ENCODE measurements around the gene SYNJ2.

Gene SYNJ2

DNA sequence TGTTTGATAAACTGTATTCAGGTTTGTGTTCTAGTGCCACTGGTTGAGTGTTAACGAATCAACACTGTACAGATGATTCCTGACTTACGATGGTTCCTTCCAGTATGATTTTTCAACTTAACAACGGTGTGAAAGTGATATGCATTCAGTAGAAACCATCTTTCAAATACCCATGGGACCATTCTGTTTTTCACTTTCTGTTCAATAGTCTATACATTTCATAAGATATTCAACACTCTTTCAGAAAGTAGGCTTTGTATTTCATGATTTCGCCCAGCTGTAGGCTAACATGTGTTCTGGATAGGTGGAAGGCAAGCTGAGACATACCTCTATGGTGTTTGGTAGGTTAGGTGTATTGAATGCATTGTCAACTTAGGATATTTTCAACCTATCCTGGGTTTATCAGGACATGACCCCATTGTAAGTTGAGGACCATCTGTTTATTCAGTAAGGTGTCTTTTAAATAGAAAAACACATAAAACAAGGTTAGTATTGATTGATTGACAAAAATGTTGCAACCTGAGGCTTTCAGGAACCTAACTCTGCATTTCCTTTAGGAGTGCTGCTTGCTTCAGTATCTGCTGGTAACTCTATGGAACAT, 32.3 kb downstream of the SYNJ2 start:
- no peak for DNase-seq

DNA sequence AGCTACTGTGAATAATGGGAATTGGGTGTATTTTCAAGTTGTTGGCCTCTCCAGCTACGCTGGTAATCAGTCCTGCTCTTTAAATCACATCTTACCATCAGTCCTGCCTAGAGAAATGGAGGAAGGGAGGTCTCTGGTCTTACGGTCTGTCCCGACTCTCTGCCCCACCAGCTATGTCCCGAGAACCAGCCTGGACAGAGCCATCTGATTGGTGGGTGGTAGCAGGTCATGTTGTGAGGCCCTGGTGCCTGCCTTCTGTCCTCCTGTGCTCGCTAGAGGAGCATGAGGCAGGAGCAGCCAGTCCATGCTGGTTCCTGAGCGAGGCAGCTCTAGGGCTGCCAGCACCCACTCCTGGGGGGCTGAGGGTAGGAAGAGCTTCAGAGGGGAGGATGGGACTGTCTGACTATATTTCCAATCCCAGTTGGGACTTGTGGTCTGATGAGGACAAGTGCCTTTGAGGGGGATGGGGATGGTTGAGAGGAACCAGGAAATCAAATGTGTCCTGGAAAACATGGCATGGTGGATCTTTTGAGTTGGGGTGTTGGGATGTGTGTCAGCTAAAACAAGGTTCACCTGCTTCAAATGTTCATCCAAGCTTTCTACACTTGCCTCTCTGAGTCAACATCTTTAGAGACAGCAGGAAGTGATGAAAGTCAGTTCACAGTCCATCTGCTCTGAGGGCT, 33.0 kb downstream of the SYNJ2 start:
- no peak for DNase-seq

DNA sequence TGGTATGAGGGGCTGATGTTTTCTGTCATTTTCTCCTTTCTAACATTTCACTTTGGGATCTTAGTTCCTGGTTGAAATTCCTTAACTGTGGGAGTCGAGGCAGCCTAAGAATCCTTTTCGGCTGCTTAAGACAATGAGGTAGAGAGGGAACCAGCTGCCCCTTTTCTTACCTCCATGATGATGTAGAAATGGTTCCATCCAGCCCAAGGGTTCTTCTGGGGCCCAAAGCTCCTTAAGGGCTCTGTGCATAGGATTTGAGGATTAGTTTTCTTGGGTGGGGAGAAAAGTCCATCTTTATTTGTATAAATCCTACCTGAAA, 33.5 kb downstream of the SYNJ2 start:
- no peak for DNase-seq

DNA sequence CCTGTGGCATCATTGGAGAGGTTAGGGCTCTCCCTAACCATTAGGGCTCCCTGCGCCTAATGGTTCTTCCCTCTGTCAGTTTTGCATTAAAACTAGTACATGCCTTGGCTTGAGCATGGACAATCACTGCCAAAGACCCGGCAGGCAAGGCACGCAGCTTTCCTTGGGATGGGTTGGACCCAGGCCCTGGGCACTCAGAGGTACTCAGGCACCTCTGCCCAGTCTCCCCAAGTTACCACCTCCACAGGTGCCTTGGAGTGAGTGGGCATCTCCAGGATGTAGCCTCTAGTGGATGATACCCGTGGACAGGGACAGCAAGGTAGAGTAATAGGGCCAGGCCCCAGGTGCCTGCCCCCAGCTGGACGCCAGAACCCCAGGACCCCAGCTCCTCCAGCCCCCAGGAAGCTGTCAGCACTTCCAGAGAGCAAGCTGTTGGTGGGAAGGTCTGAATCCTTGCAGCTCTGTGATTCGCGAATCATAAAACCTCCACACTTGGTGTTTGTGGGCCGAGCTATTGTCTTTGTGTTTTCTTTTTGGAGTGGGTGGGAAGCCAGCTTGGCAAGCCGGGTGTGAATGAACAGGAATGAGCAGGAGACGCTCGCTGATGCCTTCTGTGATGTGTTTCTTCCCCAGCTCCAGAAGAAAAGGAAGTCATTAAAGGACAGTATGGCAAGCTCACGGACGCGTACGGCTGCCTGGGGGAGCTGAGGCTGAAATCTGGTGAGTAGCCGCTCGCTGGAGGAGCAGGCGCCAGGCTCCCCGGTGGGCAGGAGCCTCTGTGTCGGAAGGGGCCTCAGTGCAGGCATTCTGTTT, 35.1 kb downstream of the SYNJ2 start:
- DNase-seq = no peak

DNA sequence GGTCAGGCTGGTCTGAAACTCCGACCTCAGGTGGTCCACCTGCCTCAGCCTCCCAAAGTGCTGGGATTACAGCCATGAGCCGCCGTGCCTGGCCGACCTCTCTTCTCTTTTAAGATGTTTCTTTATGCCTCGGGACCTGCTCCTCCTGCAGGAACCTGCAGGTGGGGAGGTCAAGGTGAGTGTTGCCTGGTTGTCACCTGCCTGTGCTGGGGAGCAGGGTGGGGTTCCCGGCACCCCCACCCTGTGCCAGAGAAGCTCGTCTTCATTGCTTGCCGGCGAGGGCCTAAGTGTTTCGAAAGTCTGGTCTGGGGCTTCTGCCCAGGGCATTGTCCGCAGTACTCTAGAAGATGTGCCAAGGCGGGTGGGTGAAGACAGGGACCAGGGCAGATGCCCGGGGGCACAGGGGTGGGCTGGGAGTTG, 36.0 kb downstream of the SYNJ2 start:
- DNase-seq = no peak

DNA sequence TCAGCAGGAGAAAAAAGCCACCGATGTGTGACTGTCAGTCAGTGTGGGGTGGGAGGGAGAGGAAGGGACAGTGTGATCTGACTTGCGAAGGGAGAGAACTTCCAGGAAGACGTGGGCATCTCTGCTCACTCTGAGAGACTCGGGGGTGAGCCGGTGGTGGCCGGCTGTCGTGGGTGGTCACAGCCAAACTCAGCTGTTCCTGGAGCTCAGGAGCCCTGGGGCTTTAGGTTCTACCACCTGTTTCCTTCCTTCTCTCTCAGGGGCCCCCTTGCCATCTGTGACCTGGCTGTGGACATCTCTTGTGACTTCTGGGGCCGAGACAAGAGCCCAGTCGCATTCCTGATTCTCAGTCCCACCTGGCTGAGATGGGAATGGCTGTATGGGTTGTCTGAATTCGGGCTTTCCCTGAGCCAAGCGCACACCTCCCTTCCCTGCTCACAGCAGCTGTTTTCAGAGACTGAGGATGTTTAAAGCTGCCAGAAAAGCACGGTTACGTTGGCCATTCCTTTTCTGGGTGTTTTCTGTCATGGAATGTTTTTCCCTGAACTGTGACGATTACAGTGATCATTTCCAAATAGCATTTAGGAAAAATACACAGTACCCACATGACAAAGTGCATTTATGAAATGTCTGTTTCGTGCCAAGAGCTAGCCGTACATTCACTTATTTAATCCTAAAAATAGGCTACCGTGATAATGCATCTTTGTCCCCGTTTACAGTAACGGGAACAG, 36.5 kb downstream of the SYNJ2 start:
- DNase-seq = no peak

DNA sequence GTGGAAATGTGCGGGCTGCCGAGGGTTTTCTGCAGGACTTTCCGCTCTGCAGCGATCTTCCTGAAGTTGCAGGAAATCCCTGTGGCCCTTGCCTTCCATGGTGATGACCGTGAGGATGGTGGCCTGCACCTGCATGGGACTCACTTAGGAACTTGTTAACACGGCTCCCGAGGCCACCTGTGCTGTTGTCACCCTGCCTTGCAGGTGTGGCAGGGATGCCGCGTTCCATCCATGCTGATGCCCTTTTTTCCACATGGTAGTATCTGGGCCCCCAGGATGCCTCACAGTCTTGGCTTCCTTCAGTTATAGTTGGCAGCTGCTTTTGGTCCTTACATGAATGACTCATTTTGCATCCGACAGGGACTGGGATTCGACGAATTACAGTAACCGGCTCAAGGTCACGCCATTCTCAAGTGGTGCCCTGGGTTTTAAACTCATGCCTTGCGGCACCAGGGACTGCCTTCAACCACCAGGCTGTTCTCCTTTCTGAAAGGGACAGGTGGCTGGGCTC, 37.2 kb downstream of the SYNJ2 start:
- DNase-seq = no peak

DNA sequence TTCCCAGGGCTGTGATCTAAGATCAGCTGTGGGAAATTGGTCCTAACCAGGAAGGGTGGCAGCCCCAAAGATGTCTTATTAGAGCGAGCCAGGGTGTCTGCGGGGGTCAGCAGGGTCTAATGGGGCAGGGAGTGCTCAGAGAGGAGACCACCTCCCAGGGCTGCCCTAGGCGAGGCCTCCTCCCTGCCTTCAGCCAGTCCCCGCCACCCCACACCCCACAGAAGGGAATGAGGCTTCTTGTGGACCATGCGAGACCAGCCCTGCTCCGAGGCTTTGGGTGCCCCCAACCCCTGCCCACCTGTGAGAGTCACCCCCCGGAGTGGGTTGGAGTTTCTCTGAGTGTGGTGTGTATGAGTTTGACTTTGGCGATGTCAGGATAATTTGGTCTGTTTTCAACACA, 37.8 kb downstream of the SYNJ2 start:
- DNase-seq = no peak

DNA sequence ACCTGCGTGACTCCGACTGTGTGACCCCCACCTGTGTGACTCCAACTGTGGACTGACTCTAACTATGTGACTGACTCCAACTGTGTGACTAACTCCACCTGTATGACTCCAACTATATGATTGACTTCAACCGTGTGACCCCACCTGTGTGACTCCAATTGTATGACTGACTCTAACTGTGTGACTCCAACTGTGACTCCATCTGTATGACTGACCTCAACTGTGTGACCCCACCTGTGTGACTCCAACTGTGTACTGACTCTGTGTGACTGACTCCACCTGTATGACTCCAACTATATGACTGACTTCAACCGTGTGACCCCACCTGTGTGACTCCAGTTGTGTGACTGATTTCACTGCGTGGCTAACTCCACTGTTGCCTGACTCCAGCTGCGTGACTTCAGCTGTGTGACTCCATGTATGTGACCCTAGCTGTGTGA, 38.6 kb downstream of the SYNJ2 start:
- DNase-seq = no peak

DNA sequence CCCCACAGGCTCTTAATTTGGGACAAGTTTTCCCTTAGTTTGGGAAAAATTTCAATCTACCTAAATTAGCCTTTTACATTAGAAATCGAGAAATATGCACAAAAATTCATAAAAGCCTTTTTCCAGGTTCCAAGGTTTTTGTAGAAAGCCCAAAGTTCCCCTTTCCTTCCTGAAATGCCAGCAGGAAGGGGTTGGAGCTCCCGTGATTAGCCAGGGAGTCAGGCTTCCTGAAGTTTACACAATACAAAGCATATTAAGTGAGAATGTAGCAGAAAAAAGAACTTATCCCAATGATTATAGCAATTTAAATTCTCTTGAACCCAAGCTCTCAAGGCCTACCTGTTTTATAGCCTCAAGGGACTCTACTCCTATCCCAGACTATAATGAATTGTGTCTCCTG, 39.1 kb downstream of the SYNJ2 start:
- no peak for DNase-seq

DNA sequence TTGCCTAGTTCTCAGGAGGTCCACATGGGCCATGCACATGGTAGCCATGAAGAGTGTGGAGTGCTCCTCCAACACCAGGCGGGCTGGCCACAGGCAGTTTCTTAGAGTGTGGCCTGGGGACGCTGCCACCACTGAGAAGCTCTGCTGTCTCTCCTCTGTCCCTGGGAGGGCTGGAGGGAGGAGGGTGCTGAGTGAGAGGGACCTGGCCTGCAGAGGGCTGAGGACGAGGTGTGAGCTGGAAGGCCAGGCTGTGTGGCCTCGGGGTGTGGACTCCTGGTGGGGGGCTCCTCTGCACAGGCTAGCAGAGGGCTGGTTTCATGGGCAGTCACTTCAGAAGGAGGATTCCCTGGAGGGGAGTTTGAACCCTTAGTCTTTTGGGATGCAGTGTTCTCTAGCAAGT, 39.7 kb downstream of the SYNJ2 start:
- DNase-seq = no peak

DNA sequence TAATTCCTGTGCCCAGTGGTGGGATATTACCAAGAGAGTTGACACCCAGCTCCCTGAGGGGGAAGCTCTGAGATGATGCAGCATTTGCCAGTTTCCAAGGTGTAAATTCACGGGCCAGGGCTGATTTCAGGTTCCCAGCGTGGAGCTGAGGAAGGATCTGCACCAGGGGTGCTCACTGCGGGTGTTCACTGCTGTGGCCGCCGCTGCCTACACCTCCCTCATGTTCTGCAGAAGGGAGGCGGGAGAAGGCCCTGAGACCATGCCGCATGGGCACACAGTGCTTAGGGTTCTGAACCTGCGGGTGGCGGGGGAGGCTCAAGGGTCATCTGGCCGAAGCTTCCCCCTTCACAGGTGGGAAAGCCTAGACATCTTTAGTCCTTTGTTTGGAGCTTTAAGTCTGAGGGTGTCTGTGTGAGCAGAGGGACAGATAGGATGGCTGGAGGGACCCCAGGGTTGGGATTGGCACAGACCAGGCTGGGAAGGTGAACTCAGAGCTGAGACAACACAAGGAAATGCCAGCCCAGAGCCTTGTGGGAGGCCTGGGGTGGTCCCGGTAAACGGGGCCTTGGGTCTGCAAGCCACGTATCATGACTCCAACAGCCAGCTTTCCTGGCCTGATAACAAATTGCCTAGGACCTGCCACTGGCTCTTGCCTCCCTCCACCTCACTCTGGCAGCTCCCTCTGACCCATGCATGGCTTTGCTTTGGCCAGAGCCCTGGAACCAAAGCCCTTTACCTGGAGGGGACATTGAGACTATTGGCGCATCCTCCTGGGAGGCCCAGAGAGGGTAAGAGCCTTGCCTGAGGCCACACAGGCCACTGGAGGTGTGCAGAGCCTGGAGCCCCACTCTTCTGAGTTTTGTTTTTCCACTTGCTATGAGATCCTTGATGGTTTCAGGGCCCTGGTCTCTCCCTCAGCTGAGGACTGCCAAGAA, 40.4 kb downstream of the SYNJ2 start:
- DNase-seq = no peak

DNA sequence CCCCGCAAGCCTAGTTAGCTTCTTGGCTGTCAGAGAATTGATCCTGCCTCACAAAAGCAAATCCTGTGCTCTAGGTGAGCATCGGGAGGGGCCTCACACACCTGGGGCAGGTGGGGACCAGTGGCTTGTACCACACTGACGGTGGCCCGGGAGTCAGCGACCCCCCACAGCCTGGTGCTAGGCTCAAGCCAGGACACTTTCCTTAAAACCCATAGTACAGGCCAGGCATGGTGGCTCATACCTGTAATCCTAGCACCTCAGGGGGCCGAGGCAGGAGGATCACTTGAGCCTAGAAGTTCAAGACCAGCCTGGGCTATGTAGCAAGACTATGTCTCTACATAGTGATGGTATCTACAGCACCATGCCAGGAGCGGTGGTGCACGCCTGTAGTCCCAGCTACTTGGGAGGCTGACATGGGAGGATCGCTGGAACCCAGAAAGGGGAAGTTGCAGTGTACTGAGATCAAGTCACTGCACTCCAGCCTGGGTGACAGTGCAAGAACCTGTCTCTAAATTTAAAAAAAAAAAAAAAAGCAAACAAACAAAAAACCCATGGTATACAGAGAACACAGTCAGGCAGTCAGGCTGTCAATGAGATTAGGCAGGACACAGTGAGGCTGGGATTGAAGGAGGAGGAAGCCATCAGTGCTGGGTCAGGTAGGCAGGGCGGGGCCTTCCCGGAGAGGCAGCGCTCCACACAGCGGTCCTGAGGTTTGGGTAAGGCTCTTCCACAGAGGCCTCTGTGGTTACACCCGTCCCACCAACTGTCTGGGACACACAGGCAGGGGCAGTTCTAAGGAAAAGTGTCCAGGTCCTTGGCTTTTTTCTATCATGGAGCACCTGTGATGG, 41.3 kb downstream of the SYNJ2 start:
- DNase-seq = no peak

DNA sequence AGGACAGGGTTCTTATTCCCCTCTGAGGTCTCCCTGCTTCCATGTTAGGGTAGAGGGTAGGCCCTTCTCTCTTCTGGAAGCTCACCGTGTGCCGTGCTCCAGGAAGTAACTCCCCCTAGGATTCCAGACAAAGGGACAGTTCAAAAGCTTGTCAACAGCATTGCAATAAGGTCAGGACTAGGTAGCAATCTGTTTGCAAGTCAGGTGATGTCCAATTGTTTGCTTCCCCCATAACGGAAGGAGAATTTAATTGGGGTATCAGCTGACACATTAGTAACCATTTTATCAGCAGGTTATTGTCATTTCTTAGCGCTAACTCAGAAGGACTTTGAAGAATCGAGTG, 41.9 kb downstream of the SYNJ2 start:
- DNase-seq = no peak

DNA sequence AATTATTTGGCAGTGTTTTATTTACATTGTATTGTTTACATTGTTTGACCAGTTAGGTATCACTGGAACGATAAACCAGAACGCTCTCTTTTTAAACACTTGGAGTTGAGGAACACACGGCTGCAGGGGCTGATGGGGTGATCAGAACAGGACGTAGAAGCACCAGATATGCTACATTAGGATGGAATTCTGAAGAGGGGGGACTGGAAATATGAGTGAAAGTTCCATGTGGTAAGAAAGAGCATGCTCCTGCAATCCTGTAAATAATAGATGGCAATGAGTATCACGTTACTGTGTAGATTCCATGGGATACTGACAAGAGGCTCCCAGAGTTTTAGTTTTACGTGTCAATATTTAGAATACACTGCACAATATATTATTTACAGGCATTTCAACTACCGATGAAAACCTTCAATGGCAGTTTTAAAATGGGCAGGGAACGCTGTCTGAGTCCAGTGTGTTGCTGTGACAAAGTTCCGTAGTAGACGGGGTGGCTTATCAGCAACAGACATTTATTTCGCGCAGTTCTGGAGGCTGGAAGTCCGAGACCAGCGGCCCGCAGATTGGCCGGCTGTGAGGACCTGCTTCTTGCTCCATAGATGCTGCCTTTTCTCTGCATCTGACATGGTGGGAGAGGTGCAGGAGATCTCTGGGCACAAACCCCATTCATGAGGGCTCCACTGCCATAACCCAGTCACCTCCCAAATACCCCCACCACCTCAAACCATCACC, 43.1 kb downstream of the SYNJ2 start:
- no peak for DNase-seq

DNA sequence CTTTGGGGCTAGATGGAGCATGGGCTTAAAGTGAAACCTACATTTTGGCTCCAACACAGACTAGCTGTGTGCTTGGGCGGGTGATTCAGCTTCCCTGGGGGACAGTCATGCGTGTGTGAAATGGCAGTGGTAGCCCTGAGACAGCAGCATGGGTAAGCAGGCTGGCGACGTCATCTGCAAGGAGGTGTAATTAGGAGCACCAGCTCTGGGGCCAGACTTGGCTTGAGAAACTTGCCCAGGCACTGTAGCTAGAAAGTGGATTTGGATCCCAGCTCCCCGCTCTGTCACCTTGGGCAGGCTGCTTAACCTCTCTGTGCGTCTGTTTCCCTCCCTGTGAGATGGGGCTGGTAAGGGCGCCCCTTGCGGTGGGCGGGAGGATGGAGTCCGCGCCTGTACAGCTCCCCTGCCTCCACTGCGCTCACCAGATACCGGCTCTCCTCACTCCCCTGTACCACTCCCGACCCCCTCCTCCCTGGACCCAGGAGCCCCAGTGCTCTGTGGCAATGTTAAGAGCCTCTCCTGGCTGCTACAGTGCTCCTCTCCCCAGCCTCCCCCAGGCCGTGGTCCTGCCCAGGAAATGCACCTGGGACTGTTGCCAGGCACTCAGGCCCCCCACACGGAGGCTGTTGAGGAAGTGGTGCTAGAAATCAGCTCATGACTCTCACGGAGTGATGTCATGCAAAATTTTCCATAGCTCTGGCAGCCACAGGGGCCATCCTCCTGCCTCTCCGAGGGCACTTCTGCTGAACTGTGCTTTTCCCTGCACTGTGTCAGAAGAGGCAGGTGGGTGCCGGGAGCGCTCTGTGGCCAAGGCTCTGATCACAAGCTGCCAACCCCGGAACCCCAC, 44.6 kb downstream of the SYNJ2 start:
- DNase-seq = peak; percentile 56

DNA sequence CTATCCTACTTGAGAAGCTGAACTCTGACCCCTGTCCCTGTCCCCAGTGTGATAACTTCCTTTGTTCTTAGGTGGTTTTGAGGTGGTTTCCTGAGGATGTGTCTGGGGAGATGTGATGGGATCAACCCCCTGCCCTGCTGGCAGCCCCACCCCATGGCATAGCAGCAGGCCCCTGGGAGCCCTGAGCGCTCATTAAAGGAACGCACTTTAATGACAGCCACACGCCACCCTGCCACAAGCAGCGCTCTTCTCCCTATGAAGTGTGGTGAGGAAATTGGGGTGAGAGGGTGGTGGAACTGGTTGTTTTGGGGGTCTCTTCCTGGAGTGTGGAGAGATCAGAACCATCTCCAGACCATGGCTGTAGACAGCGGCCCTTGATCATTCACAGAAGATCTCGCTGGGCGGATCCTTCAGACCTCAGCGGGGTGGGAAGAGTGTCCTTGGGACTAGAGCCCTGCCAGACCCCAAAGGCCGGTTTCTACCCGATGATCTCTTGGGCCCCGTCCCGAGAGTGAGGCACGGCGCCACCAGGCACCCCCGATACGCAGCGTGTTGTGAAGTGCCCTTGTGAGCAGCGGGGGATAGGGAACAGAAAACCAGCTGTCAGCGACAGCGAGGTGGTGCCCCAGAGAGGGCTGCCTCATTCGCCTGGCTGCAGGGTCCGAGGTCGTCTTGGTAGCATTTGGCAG, 45.4 kb downstream of the SYNJ2 start:
- DNase-seq = no peak

DNA sequence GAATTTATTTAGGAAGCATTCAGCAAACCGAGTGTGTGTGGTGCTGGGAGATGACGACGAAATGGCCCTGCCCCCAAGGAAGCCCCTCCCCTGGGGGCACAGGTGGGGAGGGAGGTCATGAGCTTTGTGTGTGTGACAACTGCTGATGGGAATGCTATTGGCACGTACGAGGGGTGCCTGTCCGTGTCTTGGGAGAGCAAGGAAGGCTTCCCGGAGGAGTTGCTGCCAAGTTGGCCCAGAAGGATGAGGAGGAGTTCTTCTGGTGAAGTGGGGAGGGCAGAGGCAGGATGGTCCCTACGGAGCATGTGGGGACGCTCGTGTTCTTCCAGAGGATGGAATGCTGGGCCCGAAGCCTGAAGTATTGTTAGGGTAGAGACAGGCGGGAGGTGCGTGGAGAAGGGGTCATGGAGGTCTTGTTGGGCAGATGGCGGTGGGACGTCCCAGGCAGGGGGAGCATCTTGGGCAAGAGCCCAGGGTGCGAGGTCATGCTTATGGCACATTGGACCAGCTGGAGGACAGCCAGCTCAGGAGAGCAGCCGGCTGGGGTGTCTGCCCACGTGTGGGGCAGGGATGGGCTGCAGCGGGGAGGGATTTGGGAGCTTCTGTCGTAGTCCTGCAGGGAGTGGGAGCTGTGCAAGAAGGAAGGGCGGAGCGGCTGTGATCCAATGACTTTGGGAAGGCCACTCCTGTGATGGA, 46.1 kb downstream of the SYNJ2 start:
- no peak for DNase-seq

Data from activated gamma-delta T cell (primary cell).